Ramos (cell line): ENCODE data around the gene HSFX2.
"Not testable (repeated sequence)": the region's sequence is repeated elsewhere in the genome, so short reads cannot be mapped to it uniquely, and the experiment has no call there.

Source experiments
- in situ Hi-C: fragments of 300-500 bp; cut with MboI; formaldehyde crosslinking; loops from one replicate; pipeline ENCODE4 v1.14.3; 2022; ENCODE audit warnings: low sequenced_read_pairs; ENCODE audit not compliant: unreplicated experiment

The HSFX2 gene, protein sequence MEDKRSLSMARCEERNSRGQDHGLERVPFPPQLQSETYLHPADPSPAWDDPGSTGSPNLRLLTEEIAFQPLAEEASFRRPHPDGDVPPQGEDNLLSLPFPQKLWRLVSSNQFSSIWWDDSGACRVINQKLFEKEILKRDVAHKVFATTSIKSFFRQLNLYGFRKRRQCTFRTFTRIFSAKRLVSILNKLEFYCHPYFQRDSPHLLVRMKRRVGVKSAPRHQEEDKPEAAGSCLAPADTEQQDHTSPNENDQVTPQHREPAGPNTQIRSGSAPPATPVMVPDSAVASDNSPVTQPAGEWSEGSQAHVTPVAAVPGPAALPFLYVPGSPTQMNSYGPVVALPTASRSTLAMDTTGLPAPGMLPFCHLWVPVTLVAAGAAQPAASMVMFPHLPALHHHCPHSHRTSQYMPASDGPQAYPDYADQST

DNA sequence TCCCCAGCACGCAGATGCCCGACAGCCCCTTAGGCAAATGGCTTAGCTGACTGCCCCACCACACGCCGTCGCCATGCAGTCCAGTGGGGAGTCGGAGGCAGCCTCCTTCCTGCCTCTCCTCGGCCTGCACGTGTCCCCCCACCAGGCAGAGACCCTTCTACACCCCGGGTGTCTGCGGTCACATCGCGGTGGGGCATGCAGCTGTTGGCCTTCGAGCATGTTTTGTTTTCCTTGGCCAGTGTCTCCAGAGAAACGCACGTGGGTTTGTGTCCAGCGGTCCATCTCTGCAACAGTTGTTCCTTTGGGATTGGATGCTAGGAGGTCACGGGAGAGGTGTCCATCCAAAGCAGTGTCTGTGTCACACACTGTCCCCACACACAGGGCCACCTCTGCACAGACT is at the start of gene HSFX2:
TSS of gene HSFX2 (minus strand) at position 101 of the 400 bp plus-strand sequence. CDS start 614 bp downstream, outside the sequence.
- in situ Hi-C loops: not testable (repeated sequence)

DNA sequence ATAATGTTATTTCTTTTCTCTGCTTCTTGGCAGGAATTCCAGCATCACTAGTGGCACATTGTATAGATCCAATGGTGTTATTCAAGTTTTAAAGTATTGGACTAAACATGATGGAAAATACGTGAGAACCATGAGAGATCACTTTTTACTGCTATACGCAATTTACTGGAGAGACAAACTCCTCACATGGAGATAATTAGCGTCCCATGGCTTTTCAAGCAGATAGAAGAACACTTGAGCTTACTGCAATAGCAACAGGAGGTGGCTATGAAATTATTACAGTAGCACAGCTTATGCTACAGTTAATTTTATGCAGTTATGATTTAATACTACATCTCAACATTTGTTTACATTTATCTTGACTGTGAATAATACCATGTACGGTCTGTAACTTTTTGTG is 48.4 kb upstream of the HSFX2 start:
- in situ Hi-C loops: no loop called here

DNA sequence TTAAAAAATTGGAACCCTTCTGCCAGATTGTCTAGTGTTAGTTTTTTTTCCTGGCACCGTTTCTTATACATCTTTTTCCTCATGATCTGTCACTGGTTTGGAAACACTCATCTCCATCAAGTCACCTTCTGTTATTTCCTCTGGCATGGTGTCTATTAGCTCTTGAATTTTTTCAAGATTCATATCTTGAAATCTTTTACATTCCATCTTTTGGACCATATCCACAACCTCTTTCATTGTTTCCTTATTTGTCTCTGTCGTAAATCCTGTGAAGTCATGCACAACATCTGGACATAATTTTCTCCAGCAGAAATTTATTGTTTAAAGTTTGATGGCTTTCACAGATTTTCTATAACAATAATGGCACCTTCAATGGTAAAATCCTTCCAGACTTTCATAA is 46.7 kb upstream of the HSFX2 start:
- in situ Hi-C loops: no loop called here

DNA sequence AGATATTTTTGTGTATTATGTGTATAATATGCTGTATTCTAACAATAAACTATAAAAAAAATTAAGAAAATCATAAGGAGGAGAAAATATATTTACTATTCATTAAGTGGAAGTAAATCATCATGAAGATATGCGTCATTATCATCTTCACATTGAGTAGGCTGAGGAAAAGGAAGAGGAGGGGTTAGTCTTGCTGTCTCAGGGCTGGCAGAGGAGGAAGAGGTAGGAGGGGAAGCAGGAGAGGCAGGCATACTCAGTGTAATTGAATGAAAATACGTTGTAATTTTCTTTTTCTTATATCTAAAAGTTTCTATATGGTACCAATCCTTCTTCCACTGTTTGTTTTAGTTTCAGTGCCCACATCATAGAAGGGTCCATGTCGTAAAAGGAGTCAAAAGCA is 46.3 kb upstream of the HSFX2 start:
- in situ Hi-C loops: no loop called here

DNA sequence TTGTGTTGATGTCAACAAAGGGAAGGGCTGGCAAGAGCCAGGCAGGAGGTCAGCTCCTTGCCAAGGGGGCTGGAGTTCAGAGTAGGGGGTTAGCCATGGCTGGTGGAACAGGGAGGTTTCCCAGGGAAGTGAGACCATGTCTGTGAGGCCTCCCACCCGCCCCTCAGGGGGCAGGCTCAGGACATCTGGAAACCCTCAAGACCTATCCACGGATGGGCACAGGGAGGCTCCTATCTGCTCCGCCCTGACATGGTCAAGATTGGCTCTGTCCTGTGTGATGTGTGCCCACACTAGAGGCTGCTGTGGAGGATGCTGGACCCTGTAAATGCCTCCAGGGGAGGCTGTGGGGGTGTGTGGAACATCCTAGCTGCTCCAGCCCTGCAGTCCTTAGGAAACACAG is 44.5 kb upstream of the HSFX2 start:
- in situ Hi-C loops: no loop called here

DNA sequence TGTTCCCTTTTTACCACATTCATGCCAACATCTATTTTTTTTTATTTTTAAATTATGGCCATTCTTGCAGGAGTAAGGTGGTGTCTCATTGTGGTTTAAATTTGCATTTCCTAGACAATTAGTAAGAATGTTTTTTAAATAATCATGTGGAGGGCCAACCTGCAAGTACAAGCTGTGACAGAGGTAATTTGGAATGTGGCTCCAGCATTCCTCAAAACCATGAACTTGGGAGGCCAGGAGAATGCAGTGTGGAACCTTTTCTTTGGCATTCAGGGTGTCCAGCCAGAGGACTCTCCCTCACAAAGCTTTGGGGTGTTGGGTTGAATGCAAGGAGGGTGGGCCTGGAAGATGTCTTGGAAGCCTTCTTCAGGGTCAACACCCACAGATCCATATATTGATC is 43.7 kb upstream of the HSFX2 start:
- in situ Hi-C loops: no loop called here

DNA sequence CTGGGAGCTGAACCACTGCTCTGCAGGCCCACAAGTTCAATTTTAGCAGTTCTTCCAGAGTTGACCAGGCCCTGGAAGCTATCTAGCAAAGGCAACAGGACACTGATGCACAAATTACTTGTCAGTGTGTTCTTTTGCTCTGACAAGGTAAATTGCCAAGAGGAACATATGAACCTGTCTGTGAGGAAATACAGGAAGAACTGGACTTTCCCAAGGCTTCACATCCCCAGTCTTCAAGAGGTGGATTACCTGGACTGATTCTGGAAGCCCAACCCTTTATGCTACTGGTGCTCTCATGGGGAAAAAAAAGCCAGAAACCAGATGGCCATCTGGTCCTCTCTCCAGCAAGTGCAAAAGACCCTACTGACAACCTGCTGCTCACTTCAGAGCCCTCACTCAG is 38.4 kb upstream of the HSFX2 start:
- in situ Hi-C loops: no loop called here

DNA sequence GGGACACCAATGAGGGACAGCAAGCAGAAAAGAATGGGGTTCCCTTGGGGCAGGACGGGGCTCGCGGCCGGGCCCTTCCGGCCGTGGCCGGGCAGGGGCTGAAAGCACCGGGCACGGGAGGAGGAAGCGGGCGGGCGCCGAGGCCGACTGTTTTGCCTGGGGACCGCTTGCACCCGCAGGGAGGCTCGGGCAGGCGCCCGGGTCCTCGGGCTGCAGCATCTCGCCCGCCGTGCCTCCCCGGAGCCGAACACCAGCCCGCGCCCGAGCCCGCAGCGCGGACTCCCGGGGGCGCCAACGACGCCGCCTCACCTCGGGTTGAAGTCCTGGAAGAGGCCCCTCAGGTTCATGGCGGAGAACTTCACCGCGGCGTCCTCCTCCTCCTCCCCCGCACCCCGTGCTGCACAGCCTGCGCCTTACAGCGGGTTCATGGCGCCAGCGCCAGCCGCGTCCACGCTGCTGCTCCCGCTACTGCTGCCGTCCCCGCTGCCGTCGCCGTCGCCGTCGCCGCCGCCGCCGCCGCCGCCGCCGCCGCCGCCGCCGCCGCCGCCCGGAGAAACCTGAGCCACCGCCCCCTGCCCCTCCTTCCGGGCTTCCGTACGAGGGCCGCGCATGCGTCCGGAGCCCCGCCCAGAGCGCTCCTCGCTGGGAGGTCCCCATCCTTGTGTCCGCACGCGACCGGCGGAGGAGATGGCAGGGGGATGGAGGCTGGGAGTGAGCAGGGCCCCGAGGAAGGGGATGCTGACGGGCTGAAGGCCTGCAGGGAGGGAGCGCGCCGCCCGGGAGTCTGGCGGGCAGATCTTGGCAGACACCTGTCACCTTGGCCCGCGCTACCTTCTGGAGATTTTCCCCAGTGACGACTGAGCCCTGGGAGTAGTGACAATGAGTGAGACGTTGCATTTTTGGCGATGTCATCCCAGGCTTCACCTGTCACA is 36.4 kb upstream of the HSFX2 start, which contains the start of gene TMEM185A:
TSS of gene TMEM185A (minus strand) at position 559 of the 932 bp plus-strand sequence. CDS start at position 347, 212 bp downstream.
- in situ Hi-C loops: no loop called here

DNA sequence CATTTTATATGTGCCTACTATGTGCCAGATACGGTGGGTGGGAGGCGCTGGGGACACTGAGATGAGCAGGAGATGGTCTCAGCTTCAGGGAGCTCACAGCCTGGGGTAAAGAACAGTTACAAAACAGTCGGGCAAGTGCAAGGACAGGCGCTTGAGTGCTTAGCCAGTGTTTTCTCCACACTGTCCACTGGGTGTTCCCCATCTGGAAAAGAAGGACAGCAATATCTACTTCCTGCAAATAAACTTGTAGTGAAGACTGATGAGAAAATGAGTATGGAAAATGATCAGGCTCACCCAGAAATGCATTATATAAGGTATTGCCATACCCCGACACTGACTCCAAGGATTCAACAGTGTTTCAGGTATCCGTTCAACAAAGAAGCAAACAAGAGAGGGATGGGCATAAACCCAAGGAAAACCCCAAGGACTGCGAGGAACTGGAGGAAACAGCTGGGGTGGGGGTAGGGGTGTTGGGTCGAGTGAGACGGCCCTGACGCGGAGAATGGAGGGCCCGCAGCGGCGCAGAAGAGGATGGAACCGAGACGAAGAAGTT is 35.6 kb upstream of the HSFX2 start:
- in situ Hi-C loops: no loop called here

DNA sequence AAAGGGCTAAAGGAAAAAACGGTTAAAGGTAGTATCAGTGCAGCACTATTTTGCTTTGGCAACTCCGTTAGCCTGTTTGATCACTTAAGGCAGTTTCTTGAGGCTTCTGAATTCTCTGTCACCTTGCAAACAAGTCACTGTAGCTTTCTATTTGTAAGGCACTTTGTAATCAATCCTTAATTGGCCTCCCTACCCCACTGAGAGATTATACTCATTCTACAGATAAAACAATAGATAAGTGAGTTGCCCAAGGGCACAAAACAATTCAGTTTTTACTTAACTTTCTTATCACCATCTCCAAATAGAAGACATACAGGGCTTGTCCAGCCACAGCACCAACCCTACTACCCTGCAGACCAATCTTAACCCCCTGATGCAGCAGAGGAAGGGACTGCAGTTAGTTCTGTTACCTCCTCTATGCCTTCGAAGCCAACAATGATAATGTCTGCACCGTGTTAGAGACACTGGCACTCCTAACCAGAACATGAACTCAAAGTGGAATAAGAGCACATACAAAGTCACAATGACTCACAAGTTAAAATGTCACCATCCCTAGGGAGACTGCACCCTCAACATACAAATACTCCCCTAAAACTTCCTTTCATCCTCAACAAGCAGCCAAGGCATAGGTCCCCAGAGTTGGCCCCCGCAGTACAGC is 34.7 kb upstream of the HSFX2 start:
- in situ Hi-C loops: no loop called here

DNA sequence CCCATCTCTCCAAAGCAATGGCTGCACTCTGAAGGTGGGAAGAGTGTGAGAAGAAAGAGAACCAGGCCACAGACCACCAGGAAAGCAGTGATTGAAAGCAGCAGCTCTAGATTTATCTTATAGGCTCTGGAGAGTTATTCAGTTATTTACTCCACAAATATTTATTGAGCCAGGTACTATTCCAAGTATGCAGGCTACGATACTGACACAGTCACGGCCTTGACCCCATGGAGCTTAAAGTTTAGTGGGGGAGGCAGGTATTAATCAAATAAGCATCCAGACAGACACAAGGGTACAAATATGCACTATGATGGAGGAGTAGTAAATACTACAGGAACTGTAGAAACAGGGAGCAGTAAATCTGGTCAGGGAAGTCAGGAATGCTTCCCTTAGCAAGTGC is 33.7 kb upstream of the HSFX2 start:
- in situ Hi-C loops: no loop called here

DNA sequence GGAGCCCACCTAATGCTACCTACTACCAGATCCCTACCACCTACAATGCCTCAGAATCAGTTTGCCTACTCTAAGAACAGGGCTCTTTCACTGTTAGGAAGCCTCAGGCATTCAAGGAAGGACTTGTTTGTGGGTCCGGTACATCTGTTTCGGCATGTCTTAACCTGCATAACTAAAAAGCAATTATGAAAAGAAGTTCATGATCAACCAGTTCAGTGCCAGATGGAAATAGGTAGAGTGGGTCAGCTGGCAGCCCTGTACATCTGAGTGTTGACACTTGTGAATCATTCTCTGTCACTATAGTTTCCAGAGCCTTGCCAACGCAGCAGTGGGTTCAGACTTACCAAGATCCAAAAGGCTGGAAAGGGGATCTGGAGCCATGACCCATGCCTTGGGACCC is 33.2 kb upstream of the HSFX2 start:
- in situ Hi-C loops: no loop called here

DNA sequence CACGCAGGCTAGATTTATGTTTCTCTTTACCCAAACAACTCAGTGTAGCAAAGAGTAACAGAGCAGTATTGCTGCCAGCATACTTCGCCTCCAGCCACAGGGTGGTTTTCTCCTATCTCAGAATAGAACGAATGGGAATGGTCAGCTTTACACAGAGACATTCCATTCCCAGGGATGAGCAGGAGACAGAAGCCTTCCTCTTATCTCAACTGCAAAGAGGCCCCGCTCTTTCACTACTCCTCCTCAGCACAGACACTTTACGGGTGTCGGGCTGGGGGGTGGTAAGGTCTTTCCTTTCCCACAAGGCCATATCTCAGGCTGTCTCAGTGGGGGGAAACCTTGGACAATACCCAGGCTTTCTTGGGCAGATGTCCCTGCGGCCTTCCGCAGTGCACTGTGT is 31.7 kb upstream of the HSFX2 start:
- in situ Hi-C loops: not testable (repeated sequence)

DNA sequence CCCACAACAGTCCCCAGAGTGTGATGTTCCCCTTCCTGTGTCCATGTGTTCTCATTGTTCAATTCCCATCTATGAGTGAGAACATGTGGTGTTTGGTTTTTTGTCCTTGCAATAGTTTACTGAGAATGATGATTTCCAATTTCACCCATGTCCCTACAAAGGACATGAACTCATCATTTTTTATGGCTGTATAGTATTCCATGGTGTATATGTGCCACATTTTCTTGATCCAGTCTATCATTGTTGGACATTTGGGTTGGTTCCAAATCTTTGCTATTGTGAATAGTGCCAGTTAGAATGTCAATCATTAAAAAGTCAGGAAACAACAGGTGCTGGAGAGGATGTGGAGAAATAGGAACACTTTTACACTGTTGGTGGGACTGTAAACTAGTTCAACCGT is 24.5 kb upstream of the HSFX2 start:
- in situ Hi-C loops: not testable (repeated sequence)

DNA sequence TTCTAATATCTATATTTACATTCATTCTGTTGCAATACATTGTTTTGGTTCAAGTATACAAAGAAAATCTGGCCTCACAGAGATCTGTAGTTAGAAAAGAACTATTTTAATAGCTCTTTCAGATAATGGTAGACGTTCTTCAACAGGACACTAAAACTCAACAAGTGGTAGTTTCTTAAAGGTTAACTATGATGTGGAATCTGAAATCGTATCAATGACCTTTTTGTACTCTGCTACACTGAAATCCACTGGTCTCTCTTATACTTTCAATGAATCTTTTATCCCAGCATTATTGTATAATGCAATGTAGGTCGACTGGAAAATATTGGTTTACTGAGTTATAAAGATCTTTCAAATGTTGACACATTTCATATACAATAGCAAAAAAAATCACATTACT is 23.8 kb upstream of the HSFX2 start:
- in situ Hi-C loops: no loop called here

DNA sequence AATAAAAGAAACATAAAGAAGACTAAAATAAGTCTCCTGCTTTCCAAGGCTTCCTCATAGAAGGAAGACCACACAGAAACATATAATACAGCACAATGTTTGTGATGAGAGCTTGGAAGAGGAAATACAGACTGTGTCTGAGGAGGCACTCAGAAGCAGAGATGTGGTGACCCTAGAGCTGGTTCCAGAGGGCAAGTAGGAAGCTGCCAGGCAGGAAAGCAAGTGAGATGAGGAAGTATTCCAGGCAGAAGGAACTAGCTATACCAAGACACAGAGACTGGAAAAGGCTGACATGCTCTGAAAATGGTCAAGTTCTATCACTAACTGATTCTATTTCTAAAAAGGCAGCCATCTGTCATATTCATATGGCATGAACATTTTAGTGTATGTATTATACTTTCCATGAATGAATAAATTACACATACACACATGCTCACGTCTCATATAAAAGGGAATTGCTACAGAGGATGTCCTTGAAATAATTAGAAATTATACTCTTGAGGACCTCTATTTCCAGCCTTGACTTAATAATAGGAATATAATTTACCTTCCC is 16.6 kb upstream of the HSFX2 start:
- in situ Hi-C loops: no loop called here

DNA sequence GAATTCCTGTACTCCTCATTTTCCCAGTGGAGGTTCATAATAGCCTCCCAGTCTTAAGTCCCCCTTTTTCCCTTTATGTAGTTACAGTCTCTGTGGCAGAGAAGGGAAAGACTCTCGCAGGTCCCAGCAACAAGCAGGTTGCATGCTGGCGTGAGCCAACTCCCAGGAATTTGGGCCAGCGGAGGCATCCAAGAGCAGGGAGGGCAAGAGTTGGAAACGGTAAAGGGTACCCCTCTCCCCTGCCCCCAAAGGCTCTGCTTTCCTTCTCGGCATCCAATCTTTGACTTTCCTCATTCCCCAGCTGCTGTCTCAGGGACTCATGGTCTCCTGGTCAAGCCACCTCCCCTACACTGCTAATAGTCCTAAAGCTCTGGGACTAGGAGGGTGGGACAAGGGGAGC is 15.4 kb upstream of the HSFX2 start:
- in situ Hi-C loops: no loop called here

DNA sequence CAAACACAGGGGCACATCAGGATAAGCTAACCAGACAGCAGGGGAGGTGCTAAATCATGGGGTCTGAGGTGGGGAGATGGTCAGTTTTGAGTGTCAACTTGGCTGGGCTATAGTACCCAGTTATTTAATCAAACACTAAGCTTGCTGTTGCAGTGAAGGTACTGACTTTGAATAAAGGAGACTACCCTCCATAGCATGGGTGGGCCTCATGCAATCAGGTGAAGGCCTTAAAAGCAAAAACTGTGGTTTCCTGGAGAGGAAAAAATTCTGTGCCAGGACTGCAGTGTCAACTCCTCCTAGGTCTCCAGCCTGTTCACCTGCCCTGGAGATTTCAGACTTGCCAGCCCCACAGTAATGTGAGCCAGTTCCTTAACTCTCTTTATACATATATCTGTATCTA is 12.6 kb upstream of the HSFX2 start:
- in situ Hi-C loops: no loop called here

DNA sequence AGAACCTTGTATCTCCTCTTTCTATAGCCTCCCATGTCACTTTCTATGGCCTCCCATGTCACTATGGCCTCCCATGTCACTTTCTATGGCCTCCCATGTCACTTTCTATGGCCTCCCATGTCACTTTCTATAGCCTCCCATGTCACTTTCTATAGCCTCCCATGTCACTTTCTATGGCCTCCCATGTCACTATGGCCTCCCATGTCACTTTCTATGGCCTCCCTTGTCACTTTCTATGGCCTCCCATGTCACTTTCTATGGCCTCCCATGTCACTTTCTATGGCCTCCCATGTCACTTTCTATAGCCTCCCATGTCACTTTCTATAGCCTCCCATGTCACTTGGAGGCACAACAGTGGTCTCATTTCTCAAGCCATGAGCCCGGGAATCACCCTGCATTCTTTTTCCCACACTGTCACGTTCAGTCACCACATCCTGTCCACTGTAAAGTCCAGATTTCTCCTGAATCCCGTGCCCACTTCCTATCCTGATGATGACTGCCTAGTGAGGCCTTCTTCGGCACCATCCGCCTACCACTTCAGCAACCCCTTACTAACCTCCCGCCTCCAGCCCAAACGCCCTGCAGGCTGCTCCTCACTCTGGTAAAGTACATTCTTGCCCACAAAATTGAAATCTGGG is 10.3 kb upstream of the HSFX2 start:
- in situ Hi-C loops: not testable (repeated sequence)

DNA sequence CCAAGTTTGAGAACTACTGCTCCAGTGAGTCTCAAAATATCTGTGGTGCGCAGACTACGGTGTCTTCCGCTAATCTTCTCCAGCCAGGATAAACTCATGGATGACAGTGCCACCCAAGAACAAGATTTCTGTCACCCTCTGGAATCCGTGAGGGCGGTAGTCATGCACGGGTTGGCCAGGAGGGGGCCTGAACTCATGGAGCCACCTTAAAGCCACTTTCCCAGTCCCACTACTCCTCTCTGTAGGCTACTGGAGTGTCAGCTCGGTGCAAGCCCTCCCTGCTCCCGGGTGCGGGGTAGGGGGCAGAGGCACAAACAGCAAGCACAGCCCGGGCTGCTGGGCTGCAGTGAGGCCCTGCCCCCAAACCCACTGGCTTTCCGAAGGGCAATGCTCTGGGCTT is 3.5 kb upstream of the HSFX2 start:
- in situ Hi-C loops: not testable (repeated sequence)
